Hematopoietic multipotent progenitor cell treated with erythropoietin and hydrocortisone succinate and interleukin-3 and kit ligand, for 15 days (in vitro differentiated cells): ENCODE data around the gene MFSD6L.
"Not testable (repeated sequence)": the region's sequence is repeated elsewhere in the genome, so short reads cannot be mapped to it uniquely, and the experiment has no call there.

ENCODE experiments used
- DNase-seq: peaks from one replicate; pipeline ENCODE4 v3.0.0-alpha.2; 2015; ENCODE audit warnings: low spot score

The MFSD6L gene

DNA sequence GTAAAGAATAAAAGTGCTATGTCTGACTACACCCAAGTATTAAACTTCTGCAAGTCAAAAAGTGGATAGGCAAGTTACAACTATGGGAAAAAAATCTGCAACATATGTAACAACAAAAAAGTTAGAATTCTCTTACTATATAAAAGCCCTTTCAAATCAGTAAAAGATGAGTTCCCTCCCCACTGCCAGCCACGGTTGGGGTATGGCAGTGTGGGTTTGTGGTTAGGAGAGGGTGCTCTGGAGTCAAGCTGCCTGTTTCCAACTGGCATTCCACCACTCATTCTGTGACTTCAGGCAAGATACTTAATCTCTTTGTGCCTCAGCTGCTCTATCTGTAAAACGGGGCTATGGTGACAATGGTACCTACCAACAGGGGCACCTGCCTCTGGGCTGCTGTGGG lies 26.6 kb upstream of the MFSD6L start:
- no peak for DNase-seq

DNA sequence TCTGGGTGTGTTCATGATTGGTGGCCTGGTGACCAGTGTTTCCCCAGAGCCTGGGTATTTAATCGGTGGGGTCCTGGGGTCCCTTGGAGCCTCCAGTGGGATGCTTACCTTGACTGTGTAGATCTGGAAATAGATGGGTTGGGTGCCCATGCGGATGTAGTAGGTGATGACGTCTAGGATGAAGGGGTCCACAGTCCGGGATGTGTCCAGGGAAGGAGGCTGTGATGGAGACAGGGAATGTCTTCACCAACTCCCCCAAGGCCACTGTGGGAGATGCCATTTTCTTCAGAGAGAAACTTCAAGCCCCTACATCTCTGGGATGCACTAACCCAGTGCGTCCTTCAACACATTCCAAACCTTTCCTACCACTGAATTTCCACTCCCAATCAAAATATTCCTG lies 24.1 kb upstream of the MFSD6L start:
- DNase-seq, result no peak

DNA sequence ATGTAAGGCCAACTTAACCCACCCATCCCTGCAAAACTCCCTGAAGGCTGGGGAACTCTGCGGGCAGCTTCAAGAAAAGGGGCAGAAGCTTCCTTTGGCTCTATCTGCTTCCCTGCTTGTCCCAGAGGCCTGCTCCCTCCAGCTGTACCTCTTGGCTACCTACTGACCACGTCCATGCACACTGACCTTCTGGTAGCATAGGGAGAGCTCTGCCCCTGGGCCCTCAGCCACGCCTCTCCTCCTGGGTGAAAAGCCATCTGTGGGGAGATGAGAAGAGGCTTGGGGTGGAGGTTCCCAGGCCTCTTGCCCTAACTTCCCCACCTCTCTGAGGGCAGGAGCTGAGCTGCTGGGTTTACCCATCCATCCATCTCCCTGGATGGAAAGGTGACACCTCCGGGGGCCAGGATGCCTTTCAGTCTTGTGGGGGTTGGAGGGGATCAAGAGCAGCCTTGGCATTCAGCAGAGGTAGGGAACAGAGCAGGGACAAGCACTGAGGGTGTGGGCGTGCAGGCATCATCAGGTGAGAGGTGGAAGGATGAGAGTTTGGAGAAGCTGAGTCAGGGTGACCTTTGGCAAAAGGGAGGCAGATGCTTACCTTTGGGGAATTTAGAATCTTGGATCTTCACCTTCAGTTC lies 23.4 kb upstream of the MFSD6L start:
- no peak for DNase-seq

DNA sequence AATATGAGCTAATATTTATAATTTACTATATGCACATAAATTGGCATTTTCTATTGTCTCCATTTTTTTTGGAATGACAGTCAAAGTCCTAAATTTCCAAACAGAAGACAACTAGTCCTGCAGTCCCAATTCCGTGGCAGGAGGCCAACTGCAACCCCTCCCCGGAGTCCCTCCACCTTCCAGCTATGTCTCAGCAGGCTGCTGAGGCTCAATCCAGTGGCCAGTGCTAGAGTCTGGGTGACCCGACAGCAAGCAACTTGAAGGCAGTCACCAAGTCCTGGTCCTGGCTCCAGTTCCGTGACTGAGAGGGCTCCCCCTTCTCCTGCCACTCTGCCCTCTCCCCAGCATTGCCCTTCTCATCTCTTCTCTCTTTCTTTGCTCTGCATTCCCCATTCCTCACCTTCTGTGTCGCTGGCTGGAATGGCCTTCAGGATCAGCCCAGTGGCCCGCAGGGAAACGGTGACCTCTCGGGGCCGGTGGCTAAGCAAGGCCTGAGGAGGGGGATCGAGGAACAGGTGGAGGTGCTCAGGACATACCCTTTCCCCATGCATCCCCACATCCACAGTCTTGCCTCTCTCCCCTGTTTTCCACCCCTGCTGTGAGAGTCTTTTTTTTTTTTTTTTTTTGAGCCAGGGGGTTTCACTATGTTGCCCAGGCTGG lies 22.4 kb upstream of the MFSD6L start:
- DNase-seq, result no peak

DNA sequence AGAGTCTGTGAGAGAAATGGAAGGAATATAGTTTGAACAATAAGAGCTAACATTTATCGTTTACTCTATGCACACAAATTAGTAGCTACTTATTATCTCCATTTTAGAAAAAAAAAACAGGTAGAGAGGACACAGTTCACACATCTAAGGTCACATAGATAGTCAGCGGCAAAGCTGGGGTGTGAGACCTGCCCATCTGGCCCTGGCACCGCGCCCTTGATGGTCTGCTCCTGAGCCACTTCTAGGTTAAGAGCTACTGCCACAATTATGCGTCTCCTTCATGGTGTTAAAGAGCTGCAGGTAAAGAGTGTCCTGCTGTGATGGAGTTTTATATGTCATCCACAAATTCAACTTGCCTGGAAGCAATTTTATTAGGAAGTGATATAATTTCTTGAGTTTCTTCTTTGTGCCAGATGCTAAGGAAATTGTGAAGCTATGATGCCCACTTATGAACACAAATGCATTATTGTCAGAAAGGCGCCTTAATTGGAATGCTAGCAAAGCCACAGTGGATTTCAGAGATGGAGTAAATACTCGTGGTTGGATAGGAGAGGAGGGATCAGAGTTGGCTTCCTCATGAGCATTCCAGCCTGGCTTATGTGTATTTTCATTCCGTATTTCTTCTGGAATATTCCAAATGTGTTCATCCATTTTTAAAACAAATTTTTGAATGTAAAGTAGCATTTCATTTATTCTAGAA lies 21.3 kb upstream of the MFSD6L start:
- no peak for DNase-seq

DNA sequence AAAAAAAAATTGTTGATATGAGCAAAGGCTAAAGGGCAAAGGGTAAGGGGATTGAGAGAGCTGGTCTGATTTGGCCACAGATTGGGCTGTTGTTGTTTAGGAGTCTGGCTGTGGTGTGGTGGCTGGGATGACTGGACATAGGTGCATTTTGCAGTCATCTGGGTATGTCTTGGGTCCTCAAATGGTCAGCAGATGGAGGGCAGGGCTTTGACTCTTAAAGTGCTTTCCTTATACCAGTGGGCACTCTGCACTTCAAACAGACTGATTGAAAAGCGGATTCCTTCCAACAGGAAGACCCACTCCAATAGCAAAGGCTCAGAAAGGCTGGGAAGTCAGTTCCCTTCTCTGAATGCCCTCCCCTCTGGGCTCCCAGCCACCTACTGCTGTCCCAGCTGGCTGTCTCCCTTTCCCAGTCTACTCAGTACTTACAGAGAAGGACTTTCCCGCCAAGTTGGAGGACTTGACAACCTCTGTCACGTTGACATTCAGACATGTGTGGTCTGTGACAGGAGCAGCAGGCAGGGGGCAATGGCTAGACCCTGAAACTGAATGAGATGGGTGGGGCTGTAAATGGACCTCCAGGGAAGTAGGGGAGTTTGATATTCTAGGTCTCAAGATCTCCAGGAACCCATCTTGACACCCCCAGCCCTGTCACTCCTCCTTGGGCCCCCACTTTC lies 19.6 kb upstream of the MFSD6L start:
- DNase-seq, result no peak

DNA sequence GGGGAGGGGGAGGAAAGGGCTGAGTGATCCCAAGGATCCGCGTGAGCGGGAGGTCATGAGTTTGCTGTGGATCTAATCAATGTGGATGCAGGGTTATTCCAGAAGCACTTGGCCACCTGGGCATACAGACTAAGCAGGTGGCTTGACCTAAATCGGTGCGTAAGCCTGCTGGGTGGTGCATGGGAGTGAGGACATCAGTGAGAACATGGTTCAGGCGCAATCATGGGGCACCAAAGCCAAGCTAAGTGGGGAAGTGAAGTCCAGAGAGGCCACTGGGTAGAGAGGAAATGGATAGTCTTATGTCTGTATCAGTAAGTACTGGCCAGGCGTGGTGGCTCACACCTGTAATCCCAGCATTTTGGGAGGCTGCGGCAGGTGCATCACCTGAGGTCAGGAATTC lies 18.9 kb upstream of the MFSD6L start:
- no peak for DNase-seq

DNA sequence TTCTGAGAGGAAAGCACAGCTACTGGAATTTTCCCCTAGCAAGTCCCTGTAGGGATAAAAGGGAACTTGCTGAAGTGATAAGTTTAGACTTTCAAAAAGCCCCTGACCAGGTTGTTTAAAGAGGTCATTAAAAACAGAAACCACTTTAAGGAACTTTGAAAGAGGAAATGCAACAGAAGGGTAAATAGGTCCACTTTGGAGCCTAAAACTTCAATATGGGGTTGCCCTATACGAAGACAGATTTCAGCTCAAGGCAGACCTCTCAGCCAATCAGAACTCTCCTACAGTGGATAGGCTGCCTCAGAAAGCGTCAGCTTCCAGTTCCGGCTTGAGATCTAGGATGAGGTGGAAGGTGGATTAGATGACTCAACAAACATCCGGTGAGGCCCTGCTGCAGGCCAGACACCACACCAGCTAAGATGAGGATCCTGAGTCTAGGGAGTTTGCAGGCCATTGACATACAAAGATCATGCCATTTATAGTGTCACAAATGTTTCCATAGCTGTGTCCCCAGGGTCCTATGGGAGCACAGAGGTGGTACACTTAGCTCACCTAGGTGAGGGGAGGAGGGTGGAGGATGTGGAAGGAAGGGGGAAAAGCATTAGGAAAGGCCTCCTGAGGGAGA lies 7.9 kb upstream of the MFSD6L start:
- no peak for DNase-seq

DNA sequence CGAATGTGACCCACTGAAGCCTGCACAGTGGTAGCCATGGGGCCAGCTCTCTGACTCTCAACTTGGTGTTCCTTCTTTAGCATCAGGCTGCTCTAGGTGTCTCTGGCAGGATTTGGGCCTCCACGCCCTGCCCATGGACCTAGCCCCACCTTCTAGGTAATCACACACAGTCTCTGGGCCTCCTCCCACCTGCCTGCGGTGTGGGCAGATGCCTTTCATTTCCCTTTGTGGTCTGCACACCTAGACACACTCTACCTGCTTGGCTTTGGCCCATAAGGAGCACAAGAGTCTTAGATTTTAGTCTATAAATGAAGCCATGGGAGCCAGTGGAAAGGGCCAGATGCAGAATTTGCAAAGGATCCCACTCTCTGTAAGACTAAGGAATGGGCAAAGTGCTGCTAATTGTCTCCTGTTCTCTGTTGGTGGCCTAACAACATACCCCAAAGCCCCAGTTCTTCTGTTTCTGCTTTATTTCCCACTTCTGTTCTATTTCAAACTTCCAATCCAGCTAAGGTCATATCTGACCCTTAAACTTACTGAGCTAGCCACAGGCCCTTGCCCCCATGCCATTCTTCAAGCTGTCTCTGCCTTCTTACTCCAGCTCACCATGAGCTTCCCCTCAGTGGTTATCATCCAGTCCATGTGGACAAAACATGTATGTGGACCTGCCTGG lies 7.2 kb upstream of the MFSD6L start:
- no peak for DNase-seq

DNA sequence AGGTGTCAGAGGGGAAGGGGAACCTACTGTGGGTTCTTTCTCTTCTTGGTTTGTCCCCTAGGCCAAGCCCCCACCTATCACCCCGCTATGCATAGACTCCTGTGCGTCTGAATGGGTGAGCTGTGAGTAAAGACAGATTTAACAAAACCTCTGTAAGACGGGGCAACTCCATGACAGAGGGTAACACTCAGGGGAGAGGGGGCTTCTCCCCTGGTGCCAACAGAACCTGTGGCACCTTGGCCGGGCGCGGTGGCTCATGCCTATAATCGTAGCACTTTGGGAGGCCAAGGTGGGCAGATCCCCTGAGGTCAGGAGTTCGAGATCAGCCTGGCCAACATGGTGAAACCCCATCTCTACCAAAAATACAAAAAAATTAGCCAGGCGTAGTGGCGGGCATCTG lies 6.2 kb upstream of the MFSD6L start:
- DNase-seq, result not testable (repeated sequence)

DNA sequence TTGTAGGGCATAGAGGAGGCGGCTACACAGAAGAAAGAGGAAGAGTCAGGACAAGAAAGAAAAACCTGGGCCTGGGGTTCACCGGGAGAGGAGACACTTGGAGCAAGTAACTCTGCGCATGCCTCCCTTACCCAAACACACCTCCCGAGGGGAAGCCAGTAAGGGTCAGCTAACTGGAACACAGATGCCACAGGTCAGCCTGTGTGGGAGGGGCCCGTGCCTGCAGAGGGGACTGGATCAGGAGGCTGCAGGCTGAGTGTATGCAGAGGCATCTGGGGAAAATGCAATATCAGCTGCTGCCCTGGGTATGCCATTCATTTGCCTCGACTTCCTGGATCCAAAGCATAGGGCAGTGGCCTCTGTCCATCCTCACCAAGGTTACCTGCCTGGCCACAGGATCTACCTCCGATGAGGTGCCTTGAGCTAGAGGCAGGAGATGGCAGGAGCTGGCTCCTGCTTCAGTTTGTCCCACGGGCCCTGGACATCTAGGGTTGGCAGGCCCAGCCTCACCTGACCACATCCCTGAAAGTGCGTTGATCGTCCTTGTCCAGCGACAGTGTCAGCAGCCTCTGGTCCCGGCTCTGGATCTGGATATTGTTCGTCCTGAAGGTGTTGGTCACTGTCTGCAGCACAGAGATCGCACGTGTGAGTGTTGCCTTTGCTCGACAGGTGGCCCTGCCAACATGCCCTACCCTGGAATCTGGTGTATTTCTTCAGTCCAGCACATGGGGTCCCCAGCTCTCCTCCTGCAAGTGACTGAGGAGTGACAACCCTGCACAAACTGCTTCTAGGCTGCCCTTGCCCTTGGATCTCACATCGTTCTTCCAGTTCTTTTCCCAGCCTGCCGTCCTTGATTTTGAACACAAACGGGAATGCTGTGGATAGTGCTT lies 4.6 kb upstream of the MFSD6L start:
- DNase-seq, result no peak

DNA sequence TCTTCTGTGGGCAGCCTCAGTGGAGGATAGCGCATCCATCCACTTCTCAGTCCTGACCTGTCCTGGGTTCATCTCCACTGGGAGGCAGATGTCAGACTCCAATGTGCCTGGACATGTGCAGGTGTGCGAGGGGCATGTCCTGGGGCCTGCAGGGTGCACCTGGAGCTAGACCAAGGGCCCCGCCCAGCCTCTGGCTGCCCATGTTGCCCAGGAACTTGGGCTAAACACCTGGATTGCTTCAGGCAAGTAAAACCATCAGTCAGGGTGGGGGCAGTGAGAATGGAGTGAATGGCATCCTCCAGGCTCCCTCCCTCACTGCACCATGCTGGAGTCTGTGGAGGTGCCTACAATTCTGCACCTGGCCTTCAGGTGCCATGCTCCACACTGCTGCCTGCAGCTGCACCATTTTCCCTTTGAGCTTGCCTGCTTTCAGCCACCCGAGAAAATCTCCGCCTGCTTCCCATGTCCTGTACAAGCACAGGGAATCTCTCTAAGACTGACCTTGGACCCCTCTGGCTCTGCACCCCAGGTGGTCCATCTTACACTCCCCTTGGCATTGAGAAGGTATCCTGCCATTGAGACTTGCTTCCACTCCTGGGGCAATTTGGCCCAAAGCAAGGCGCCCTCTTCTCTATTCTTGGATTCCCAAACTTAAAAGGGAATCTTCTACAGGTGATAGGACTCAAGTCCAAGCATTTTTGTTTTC lies 2.1 kb upstream of the MFSD6L start:
- no peak for DNase-seq

DNA sequence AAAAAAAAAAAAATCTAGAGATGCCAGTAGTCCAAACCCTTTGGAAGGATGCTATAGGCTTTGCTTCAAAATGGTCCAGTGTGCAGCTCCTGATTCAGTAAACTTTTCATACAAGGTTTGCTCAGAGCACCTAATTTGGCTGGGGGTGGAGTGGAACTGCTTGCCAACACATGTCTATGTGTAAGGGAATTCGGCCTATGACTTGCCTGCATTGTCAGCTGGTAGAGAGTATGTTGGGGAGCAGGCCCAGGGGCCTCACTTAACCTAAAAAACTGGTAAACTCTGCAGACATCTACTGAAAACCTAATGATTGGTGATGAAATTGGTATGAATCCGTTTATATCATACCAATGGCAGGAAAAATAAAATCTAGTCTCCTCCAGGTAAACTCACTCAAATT lies 1.5 kb upstream of the MFSD6L start:
- no peak for DNase-seq

DNA sequence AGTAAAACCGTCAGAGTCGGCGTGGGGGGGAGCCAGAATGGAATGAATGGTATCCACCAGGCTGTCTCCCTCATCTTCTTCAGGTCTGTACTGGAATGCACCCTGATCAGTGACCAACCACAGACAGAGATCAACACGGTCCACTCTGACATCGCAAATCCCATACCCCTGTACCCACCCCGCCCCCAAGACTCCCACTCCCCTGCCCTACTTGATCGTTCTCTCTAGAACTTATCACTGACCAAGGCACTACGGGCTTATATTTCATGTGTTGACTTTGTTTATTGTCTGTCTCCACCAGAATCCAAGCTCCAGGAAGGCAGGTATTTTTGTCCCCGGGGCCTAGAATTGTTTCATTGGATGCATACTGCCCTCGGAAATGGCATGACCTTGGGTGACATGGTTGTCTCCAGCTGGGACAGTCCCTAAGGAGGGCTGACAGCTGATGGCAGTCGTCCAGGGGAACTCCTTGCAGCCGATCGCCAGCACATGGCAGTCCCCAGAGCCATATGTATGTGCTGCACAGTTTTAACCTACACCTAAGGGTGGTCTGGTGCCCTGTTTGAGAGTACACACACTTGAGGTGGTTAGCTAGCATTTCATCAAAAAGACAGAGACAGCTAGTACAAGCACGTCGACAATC lies 526 bp upstream of the MFSD6L start:
- DNase-seq, result no peak

DNA sequence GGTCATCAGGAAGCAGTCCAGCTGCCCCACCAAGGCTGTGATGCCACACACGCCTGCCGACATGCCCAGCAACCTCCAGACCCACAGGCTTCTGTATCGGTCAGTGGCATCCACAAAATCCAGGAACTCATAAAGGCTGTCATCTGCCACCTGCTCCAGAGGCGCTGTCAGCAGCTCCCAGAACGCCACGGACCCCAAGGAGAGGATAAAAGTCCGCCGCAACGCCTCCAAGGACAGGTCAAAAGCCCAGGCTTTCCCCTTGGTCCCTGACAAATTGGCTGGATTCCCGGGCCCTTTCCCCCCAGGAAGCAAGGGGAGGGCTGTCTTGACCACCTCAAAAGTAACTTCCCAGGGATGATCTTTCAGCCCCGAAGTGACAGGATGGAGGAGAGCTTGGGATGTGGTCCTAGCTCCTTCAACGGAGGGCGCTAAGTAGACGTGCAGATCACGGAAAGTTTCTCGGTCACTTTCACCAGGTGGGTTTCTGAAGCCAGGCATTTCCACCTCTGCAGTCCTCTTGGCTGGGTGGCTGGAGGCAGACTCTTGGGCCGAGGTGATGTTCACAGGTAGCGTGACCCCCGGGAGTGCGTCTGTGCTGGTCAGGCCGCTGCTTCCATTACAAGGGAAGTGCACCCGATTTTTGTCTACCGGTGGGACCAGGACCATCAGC lies 854 bp downstream of the MFSD6L start:
- no peak for DNase-seq

DNA sequence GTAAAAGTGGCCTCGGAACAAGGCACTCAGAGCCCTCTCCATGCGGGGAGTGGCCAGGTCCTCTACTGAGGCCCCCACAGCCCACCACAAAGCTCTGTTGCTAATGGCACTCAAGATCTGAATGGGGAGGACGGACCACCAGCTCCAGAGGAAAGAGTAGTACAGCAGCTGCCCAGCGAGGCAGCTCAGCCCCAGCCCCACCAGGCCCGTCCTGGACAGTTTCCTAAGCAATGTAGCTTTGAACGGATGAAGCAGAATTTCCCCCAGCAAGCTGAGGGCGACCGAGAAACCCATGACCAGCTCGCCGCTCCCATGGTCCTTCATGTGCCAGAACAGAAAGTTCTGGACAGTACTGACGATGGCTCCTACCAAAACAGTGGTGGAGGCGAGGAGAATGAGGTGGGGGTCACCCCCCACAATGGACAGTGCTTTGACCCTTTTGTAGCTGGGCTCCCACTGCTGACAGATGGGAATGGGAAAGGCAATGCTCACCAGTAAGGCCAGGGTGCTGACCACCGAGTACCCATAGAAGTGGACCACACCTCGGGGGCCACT lies 1.5 kb downstream of the MFSD6L start:
- DNase-seq, result no peak

DNA sequence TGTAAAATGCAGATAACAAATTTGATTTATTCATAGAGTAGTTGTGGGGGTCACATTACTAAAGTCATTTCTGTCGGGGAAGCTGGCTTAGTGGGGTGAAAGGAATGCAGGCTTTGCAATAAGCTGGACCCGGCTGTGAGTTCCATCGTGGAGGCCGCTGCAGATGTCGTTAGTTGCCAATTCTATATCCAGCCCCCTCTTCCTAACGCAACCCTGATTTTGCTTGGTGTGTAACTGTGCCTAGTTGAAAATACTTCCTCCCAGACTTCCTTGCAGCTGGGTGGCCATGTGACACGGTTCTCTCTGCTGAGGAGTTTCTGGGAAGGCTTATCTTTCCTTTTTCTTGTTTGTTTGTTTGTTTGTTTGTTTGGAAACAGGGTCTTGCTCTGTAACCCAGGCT lies 4.5 kb downstream of the MFSD6L start:
- no peak for DNase-seq

DNA sequence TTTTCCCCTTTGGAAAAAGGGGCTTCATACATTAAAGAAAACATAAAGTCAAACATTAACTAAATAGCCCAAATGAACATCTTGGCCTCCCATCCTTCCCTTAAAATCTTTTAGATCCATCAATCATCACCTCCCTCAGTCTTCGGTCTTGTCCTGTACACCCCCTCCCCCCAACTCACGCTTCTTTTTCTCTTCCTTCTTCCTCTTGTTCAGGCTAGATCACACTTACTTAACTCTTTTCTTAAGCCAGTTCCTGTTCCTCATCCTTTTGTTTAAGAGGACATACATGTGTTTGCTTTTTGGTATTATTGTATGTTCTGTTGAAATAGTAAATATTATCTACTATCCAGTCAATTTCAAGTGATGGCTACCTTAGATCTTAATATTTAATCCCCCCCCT lies 5.5 kb downstream of the MFSD6L start:
- DNase-seq, result no peak

DNA sequence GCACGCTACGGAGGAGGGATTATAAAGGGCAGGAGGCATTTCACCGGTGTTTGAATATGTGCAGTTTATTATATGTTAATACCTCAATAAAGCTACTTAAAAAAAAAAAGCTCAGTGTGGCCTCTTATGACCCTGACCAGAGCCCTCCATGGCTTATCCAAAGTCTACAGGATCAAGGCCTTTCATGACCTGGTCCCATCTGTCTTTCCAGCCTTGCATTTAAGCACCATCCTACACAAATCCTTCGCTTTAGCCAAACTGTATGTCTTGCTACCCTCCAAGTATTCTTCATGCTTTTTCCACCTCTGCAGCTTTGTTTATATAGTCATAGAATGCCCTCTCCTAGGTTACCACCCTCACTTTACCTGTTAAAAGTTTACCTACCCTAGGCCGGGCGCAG lies 6.5 kb downstream of the MFSD6L start:
- DNase-seq, result no peak
